Adrenal gland (tissue), 5 donors: ENCODE measurements around the gene GMDS.

Experiments
- CTCF ChIP-seq, 6 experiments: fragments of 450-650 bp in 4 of 6; fragments of 200-600 bp in 2 of 6; sonication (generic) in 1 of 6; IDR thresholded peaks; 1 replicate in 5 of 6; 2 replicates in 1 of 6; pipeline versions ENCODE4 v1.5.1 to v1.8.0; 2016 to 2021; ENCODE audit warnings: antibody characterized with exemption in 6 of 6, mild to moderate bottlenecking in 2 of 6, moderate library complexity in 1 of 6
- POLR2A ChIP-seq, 2 donors: fragments of 450-650 bp; IDR thresholded peaks; one replicate each; pipeline ENCODE4 v1.6.1; 2017; ENCODE audit warnings: antibody characterized with exemption in 2 of 2, mild to moderate bottlenecking in 2 of 2, moderate library complexity in 1 of 2
- donor health status: DM: no; HTN: no; CAD: no.

GRCh38 chr6:2242311-2242710 lies 3.1 kb downstream of the GMDS start:
- TF ChIP-seq CTCF (IDR thresholded peaks at IDR 0.05) (no peak), POLR2A (IDR thresholded peaks at IDR 0.05) (no peak)
